Testis (tissue), 3 donors: ENCODE data around the gene CHST12. TPM values are rescaled to one million over a fixed set of nuclear protein-coding genes. Genes with fewer than 3 reads are reported as not detected.

ENCODE experiments used
- DNase-seq: peaks from one replicate; pipeline ENCODE4 v3.0.0-alpha.2; 2019
- H3K27ac ChIP-seq, 2 donors: fragments of 200-600 bp; sonication (generic); one replicate each; pipeline ENCODE4 v1.5.1; 2019
- H3K27me3 ChIP-seq: fragments of 200-600 bp; sonication (generic); one replicate; pipeline ENCODE4 v1.5.1; 2019
- H3K36me3 ChIP-seq: fragments of 200-600 bp; sonication (generic); one replicate; pipeline ENCODE4 v1.5.1; 2017; ENCODE audit warnings: low read depth; ENCODE audit errors: missing control alignments
- H3K4me1 ChIP-seq: fragments of 200-600 bp; sonication (generic); one replicate; pipeline ENCODE4 v1.5.1; 2019
- H3K4me3 ChIP-seq, 2 donors: fragments of 200-600 bp; sonication (generic); one replicate each; pipeline ENCODE4 v1.5.1; 2017 to 2019
- H3K9me3 ChIP-seq: fragments of 200-600 bp; sonication (generic); one replicate; pipeline ENCODE4 v1.5.1; 2017
- POLR2A ChIP-seq: fragments of 450-650 bp; IDR thresholded peaks from one replicate; pipeline ENCODE4 v1.6.1; 2017; ENCODE audit warnings: antibody characterized with exemption, mild to moderate bottlenecking, moderate library complexity
- WGBS, 2 donors: methylation state at CpG; one replicate each; pipeline ENCODE4 v1.1.5; 2018; 5-methylcytosine and 5-hydroxymethylcytosine counted together
- intact Hi-C: fragments of 100-400 bp; cut with DNase I; formaldehyde crosslinking; loops from one replicate; pipeline ENCODE4 v1.15.1; 2023; ENCODE audit warnings: low total_unique reads
- polyA plus RNA-seq: library from polyadenylated mRNA; stranded (reverse); fragments of 350-450 nt; fragmentation: Illumina TruSeq; extraction: RNeasy Lipid Tissue Mini Kit (QIAGEN cat#74804); gene quantifications from one replicate; pipeline ENCODE4 v1.2.3, GENCODE V29; 2014; ENCODE audit warnings: low read depth, low replicate concordance; ENCODE audit not compliant: insufficient read depth
- total RNA-seq, 2 donors: library from RNA; depleted of rRNA; stranded (reverse); fragments of >200 nt; gene quantifications; one replicate each; pipeline ENCODE4 v1.2.3, GENCODE V29; 2016
- TF ChIP-seq, protein P1 (sequence below), 3 experiments: fragments of 450-650 bp in 2 of 3; fragments of 200-600 bp in 1 of 3; sonication (generic) in 1 of 3; IDR thresholded peaks; one replicate each; pipeline ENCODE4 v1.5.1; 2016 to 2019; ENCODE audit warnings: antibody characterized with exemption in 3 of 3, mild to moderate bottlenecking in 2 of 3, moderate library complexity in 1 of 3

CHST12 gene
- total and polyA plus RNA-seq, 3 donors from 2014 or later: 15.3 to 42.1 (median 42.0) TPM

- intact Hi-C loops: loop anchor here (10.0 kb wide), 1 partner anchor 80 kb away; the partner anchor contains the start of genes BRAT1 and IQCE
- H3K27ac ChIP-seq: no peak overlapping the region
- H3K27me3 ChIP-seq: no peaks in the 10 kb centered on the region
- no peak for DNase-seq
- no peaks in the 10 kb centered on the region for H3K36me3 ChIP-seq
- 91 to 97% methylated on average over 5 to 28 of the region's 28 CpGs for WGBS, 2 donors
- TF ChIP-seq, protein P1, sequence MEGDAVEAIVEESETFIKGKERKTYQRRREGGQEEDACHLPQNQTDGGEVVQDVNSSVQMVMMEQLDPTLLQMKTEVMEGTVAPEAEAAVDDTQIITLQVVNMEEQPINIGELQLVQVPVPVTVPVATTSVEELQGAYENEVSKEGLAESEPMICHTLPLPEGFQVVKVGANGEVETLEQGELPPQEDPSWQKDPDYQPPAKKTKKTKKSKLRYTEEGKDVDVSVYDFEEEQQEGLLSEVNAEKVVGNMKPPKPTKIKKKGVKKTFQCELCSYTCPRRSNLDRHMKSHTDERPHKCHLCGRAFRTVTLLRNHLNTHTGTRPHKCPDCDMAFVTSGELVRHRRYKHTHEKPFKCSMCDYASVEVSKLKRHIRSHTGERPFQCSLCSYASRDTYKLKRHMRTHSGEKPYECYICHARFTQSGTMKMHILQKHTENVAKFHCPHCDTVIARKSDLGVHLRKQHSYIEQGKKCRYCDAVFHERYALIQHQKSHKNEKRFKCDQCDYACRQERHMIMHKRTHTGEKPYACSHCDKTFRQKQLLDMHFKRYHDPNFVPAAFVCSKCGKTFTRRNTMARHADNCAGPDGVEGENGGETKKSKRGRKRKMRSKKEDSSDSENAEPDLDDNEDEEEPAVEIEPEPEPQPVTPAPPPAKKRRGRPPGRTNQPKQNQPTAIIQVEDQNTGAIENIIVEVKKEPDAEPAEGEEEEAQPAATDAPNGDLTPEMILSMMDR (IDR thresholded peaks at IDR 0.05): no peak
- TF ChIP-seq POLR2A: no peak
- H3K9me3 ChIP-seq: no peaks in the 10 kb centered on the region
- peaks cover 19% of the 10 kb centered on the region for H3K4me1 ChIP-seq
- H3K4me3 ChIP-seq: no peak overlapping the region
Observed at GRCh38 chr7:2474813-2475677, 71.6 kb downstream of the CHST12 start.

DNA sequence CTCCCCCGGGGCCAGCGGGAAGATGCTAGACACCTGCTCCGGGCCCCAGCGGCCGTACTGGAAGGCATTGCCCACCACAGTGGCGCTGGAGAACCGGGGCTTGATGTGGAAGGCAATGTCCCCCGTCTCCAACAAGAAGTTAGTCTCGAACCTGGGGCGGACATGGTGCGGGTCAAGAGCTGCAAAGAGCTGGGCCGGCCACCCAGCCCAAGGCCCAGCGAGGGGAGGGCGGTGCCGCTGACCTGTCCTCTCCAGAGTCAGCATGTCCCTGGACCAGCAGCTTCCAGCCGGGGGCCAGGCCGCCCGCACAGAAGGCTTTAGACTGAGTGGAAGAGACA is 72.2 kb downstream of the CHST12 start:
- H3K4me3 ChIP-seq: no peak overlapping the region
- H3K27ac ChIP-seq: no peak overlapping the region
- H3K9me3 ChIP-seq: no peaks in the 10 kb centered on the region
- TF ChIP-seq, protein P1 (IDR thresholded peaks at IDR 0.05): no peak
- TF ChIP-seq POLR2A: no peak
- intact Hi-C loops: loop anchor here (10.0 kb wide), 1 partner anchor 79 kb away; the partner anchor contains the start of genes BRAT1 and IQCE
- H3K27me3 ChIP-seq: no peaks in the 10 kb centered on the region
- H3K36me3 ChIP-seq: no peaks in the 10 kb centered on the region
- H3K4me1 ChIP-seq: peaks cover 19% of the 10 kb centered on the region
- DNase-seq: no peak
- WGBS, 2 donors: 94% methylated on average over 18 of the region's 18 CpGs; no CpG with 5 or more reads in 1 of the 2 donors

DNA sequence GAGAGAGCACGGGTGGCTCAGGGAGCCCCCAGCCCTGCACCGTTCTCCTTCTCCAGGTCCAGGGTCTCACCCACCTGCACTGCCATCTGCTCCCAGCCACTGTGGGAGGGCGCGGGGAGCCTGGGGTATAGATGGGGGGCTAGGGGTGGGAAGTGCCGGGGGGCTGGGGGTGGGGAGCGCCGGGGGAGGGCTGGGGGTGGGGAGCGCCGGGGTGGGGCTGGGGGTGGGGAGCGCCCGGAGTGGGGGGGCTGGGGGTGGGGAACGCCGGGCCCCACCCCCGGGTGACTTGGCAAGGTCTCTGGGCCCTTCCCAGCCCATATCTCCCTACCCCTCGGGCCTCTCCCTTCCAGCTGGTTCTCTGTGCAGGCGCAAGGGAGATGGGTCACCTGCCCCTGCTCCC is 72.9 kb downstream of the CHST12 start, which contains the start of gene GRIFIN:
TSS of gene GRIFIN (minus strand) at position 101 of the 400 bp plus-strand sequence. CDS start at position 86, 15 bp downstream.
- intact Hi-C loops: loop anchor here (10.0 kb wide), 1 partner anchor 79 kb away; the partner anchor contains the start of genes BRAT1 and IQCE
- no peaks in the 10 kb centered on the region for H3K36me3 ChIP-seq
- no peaks in the 10 kb centered on the region for H3K9me3 ChIP-seq
- H3K4me1 ChIP-seq: peaks cover 19% of the 10 kb centered on the region
- H3K4me3 ChIP-seq: no peak within 1 kb of the TSS
- TF ChIP-seq, protein P1 (IDR thresholded peaks at IDR 0.05): no peak
- TF ChIP-seq POLR2A: no peak
- no peak for DNase-seq
- H3K27ac ChIP-seq: no peak within 1 kb of the TSS
- H3K27me3 ChIP-seq: no peaks in the 10 kb centered on the region
- WGBS, 2 donors: 66 to 77% methylated on average over 5 to 9 of the region's 16 CpGs

- WGBS, 2 donors: 78 to 98% methylated on average over 11 to 25 of the region's 25 CpGs
- intact Hi-C loops: loop anchor here (10.0 kb wide), 1 partner anchor 78 kb away; the partner anchor contains the start of genes BRAT1 and IQCE
- H3K4me1 ChIP-seq: peaks cover 19% of the 10 kb centered on the region
Observed at GRCh38 chr7:2476776-2477446, 73.5 kb downstream of the CHST12 start.

More at GRCh38 chr7:2476776-2477446, 73.5 kb downstream of the CHST12 start:
- TF ChIP-seq, protein P1 (IDR thresholded peaks at IDR 0.05): no peak
- TF ChIP-seq POLR2A: no peak
- H3K9me3 ChIP-seq: no peaks in the 10 kb centered on the region
- no peaks in the 10 kb centered on the region for H3K27me3 ChIP-seq
- DNase-seq: no peak
- no peaks in the 10 kb centered on the region for H3K36me3 ChIP-seq
- H3K4me3 ChIP-seq: no peak overlapping the region
- no peak overlapping the region for H3K27ac ChIP-seq
